NOMO-1 treated with dmso at 0.1 percent for 144 hours (cell line): ENCODE results near the gene MAML3.

Experiments
- DNase-seq: peaks from one replicate; lab custom pipeline; 2025; ENCODE audit not compliant: unreplicated experiment; lab: John Stamatoyannopoulos, UW

MAML3 gene

GRCh38 chr4:139848028-139848427 lies 306.0 kb downstream of the MAML3 start:
- DNase-seq = no peak

DNA sequence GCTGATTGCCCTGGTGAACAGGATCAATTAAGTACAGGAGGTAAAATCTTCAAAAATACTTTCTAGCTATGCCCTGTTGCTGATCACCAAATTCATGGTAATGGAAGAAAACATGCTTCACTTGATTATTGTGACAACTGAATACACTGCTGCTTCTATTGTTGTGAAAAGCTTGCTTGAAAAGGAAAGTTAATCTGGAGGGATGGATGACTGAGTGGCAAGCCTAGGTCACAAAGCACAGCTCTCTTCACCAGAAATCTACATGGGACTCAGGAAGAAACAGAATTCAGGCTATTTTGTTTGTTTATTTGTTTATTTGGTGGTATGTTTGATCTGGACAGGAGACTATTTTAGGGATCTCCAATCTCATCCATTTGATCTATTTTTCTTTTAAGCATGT lies 306.4 kb downstream of the MAML3 start:
- DNase-seq = no peak

- DNase-seq = no peak
Observed at GRCh38 chr4:139846766-139847165, 307.2 kb downstream of the MAML3 start.

GRCh38 chr4:139845453-139846093 lies 308.4 kb downstream of the MAML3 start:
- DNase-seq = no peak

DNA sequence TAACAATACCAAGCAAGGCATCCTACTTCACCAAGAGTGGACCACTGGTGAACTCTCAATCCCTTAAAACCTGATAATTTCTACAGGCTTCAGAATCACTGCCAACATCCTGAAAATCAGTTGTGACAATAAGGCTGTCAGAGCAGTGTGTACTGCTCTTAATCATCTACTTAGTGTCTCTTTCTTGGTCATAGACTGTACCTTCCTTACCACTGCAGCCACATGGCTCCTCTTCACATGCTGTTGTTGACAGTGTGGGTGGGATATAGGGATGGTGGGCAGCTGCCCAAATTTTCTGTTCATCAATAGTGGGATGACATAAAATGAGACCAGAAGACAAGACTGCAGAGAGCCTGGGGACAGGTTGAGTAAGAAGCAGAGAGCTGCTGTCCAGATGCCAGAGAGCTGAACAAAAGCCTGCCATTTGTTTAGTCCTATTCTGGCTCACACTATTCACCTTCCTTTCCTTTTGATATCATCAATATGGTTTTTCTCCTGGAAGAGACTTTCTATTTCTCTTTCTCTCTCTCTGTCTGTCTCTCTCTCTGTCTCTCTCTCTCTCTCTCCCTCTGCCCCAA lies 309.4 kb downstream of the MAML3 start:
- DNase-seq = no peak

DNA sequence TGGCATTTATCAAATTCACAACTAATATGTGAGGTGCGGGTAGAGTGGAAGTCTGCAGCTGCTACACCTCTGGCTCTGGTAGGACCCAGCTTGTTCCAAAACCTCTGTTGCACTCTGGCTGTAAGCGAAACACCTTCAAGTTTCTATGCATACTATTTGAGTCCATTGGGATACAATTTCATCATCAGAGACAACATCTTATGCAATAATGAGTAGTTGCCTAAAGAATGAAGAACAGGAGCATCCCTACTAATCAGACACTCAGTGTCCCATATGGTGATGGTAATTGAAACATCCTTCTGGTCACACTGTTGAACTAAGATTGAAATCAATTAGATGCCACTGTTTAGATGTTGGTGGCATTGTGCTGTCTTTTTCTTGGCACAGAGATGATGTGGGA lies 309.9 kb downstream of the MAML3 start:
- no peak for DNase-seq

DNA sequence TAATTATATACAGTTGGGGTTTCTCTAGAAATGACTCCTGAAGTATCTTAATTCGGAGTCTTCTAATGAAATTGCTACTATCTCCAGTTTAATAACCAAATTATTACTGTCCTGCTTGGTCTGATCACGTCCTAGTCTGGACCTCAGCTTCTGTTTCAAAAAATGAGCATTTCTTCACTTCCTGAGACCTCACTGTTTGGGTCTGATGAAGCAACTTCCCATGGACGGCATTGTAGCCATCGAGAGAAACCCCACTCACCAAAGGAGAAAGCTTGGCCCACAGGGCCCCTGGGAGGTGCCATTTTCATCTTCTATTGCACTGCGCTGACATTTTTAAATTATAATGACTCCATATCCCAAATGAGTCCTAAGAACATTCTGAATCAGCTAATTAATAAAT lies 310.3 kb downstream of the MAML3 start:
- peak; percentile 2 for DNase-seq

GRCh38 chr4:139841464-139842195 lies 312.4 kb downstream of the MAML3 start:
- DNase-seq = no peak

- DNase-seq = no peak
Observed at GRCh38 chr4:139840773-139841172, 313.2 kb downstream of the MAML3 start.

- no peak for DNase-seq
Observed at GRCh38 chr4:139839403-139840031, 314.5 kb downstream of the MAML3 start.

- DNase-seq = no peak
Observed at GRCh38 chr4:139838811-139839210, 315.2 kb downstream of the MAML3 start.

DNA sequence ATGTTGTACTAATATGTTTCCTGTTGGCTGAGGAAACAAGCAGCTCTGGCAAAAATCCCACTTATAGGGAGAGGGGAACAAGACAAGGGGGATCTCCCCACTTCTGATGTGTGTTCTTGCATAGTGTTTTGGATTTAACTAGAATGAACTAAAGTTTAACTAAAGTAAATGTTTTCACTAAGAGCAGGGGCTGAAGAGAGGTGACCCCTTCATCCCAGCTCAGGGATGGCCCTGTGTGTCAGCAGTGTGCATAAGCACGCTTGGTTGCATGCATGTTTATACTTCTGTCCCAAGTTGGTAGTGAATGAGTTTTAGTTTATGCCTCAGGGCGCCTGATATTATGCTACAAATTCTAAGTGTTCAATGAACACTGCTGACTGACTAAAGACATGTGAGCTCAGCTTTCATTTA lies 319.0 kb downstream of the MAML3 start:
- no peak for DNase-seq

- no peak for DNase-seq
Observed at GRCh38 chr4:139834226-139834662, 319.7 kb downstream of the MAML3 start.

- no peak for DNase-seq
Observed at GRCh38 chr4:139833151-139833910, 320.7 kb downstream of the MAML3 start.

DNA sequence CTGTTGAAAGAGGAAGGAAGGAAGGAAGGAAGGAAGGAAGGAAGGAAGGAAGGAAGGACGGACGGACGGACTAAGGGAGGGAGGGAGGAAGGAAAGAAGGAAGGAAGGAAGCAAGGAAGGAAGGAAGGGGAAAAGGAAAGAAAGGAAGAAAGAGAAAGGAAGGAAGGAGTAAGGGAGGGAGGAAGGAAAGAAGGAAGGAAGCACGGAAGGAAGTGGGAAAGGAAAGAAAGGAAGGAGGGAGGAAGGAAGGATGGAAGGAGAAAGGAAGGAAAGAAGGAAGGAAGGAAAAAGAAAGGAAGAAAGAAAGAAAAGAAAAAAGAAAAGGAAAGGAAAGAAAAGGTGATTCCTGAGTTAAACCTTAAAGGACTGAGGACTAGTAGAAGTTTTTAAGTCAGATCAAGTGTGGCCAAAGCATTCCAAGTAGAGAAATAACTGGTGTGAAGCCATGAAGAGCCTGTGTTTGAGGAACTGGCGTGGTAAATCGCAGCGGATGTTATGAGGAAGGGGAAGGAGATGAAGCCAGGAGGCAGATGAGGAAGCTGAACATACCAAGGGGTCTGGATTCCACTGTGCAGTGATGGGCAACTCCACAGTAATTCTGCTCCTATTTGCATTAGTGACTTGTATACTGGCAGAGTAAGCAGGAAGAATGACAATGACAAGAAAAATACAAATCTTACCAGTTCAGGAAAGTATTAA lies 324.9 kb downstream of the MAML3 start:
- peak; percentile 33 for DNase-seq

DNA sequence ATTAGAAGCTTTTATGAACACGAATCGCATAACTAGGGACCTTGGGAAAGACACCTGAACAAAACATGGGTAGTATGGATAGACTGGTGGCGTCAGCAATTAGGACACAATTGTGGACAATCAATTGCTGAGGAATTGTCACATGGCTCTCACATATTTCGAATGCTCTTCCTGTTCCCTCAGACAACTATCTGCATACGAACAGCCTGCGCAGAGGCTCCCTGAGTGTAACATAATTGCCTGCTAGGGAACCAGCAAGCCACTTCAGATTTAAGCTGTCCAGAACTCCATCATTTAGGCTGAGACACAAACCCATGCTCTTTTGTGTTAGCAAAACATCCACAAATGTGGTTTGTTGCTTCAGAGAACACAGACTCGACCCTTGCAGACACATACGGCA lies 327.6 kb downstream of the MAML3 start:
- no peak for DNase-seq

DNA sequence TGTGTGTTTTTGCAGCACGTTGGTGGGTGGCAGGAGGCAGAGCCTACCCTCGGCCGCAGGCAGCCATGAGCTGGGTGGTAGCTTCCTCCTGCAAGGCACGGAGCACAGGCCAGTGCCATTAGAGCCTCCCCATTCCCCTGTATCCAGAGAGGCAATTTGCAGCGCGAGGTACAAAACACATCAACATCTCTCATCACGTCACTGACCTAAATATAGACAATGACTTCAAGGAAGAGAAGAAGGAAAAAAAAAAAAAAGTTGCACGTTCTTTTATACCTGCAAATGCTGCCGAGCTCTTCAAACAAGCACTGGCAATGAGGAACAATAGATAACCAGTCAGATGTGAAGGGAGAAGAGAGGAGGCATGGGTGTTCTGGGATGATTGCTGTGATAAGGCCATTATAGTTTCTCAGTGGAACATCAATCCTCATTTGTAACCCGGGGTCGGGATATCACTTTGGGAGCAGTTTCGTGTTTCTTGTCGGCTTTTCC lies 328.4 kb downstream of the MAML3 start:
- DNase-seq = no peak

DNA sequence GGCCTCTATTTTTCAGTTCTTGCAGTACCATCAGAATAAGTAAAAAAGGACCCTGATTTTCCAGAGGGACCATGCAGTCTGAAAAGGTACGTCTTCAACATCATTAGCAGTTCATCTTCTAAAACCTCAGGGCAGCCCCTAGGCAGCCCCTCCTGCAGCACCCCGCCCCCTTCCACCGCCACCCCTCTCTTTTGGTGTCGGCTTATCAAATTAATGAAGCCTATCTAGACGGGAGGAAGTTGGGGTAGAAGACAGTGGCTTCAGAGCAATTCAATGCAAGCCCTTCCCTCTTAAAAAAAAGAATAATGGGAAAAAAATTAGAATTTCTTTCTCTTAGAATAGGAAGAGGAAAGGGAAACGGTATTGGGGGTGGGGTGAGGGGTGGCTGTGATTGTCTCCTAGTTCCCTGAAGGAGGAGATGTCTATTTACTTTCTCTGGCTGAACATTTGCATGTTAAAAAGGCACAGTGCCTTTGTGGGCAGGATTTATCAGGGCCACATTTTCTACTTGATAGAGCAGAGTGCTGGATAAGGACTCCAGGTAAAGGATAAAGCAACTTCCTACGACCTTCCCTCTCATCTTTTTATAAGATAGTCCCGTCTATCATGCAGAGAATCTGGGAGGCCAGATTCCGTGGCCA lies 329.0 kb downstream of the MAML3 start:
- DNase-seq = no peak

- DNase-seq = no peak
Observed at GRCh38 chr4:139823746-139824145, 330.2 kb downstream of the MAML3 start.

DNA sequence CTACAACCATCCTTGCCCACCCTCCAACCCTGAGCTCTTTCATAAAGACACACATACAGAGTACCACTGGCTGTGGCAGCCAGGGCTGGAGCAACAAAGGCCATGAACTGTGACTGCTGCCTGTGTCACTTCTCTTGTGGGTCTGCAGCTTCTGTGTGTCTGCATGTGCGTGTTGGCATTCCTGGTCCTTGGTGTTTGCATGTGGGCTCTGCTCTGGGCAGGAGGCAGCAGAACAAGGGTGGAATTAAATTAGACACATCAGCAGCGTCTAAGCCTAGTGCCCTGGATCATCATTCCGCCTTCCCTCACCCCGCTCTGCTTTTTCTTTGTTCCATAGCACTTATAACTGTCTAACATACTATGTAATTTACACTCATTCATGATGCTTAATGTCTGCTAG lies 330.6 kb downstream of the MAML3 start:
- no peak for DNase-seq
